Measurements from ENCODE around the gene TMC2.

DNA sequence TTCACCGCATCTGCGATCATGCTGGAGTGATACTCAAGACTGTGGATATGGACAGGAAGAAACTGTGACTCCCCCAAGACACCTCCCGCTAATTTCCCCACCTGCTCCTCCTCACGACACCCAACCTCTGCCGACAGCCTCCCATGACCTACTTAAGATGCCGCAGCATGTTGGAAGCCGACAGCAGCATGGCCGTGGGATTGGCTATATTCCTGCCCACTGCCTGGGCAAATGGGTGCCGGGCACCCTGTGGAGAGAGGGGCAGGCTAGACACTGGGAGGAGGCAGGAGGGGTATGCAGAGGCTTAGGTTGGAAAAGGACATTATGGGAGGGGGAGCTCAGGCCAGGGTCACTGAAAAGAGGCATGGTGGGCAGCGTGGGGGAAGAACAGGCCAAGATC is 123.2 kb downstream of the TMC2 start:
- TF ChIP-seq POLR2A (IDR thresholded peaks at IDR 0.05) (no peak), EP300 (IDR thresholded peaks at IDR 0.05) (no peak)
- TF ChIP-seq, protein P1, sequence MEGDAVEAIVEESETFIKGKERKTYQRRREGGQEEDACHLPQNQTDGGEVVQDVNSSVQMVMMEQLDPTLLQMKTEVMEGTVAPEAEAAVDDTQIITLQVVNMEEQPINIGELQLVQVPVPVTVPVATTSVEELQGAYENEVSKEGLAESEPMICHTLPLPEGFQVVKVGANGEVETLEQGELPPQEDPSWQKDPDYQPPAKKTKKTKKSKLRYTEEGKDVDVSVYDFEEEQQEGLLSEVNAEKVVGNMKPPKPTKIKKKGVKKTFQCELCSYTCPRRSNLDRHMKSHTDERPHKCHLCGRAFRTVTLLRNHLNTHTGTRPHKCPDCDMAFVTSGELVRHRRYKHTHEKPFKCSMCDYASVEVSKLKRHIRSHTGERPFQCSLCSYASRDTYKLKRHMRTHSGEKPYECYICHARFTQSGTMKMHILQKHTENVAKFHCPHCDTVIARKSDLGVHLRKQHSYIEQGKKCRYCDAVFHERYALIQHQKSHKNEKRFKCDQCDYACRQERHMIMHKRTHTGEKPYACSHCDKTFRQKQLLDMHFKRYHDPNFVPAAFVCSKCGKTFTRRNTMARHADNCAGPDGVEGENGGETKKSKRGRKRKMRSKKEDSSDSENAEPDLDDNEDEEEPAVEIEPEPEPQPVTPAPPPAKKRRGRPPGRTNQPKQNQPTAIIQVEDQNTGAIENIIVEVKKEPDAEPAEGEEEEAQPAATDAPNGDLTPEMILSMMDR (IDR thresholded peaks at IDR 0.05): no peak
